HG03342 (cell line): ENCODE measurements around the gene FLNB.
"Not testable (repeated sequence)": the region's sequence is repeated elsewhere in the genome, so short reads cannot be mapped to it uniquely, and the experiment has no call there.

Source experiments
- ATAC-seq: cut with Tn5 transposase; IDR thresholded peaks from one replicate; pipeline ENCODE4 v1.9.1; 2021; ENCODE audit warnings: mild to moderate bottlenecking, moderate library complexity; ENCODE audit not compliant: unreplicated experiment

The FLNB gene

GRCh38 chr3:58048301-58048700, 40.1 kb downstream of the FLNB start:
- ATAC-seq, result no peak

DNA sequence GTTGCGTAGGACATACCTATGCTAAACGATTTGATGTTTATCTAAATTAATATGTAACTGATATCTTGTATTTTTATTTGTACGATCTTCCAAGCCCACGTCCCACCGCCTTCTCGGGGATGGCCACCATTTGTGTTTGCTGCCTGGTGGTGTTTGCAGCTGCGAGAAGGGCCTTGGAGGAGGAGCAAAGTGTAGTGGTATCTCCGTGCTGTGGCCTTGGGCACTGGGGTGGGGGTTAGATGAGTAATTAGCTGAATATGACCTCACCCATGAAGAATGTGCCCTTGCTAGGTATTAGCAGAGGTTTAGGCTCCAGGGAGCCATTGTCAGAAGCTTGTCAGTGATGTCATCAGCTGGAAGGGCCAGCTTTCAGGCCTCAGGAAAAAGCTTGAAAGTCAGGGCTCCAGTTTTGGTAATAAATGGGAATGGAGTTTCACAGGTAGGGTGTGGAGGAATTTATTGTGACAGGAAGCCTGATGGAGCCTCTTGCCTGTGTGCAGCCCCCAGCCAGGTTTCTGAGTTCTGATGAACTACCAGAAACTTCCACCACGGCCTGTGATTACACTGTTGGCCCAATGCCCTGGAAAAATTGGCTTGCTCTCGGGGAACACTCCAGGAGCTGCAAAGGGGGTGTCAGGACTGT, 41.0 kb downstream of the FLNB start:
- no peak for ATAC-seq

DNA sequence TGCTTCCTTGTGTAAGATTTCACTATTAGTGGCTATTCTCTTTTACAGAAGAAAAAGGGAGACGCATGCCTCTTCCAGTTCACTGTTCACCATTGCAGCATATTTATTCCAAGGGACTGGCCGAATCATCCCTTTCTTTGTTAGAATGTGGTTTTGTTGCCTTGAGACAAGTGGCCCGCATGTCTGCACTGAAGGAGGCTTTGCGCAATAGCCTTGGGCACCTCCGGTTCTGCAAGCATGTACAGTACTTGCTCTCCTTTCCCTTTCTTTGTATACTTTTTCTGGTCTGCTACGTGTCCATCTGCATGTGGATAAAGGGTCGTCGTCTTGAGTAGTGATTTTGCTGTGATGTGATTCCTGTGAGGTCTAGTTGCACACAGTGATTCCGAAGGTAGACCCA, 43.0 kb downstream of the FLNB start:
- no peak for ATAC-seq

GRCh38 chr3:58051658-58052261, 43.5 kb downstream of the FLNB start:
- not testable (repeated sequence) for ATAC-seq

DNA sequence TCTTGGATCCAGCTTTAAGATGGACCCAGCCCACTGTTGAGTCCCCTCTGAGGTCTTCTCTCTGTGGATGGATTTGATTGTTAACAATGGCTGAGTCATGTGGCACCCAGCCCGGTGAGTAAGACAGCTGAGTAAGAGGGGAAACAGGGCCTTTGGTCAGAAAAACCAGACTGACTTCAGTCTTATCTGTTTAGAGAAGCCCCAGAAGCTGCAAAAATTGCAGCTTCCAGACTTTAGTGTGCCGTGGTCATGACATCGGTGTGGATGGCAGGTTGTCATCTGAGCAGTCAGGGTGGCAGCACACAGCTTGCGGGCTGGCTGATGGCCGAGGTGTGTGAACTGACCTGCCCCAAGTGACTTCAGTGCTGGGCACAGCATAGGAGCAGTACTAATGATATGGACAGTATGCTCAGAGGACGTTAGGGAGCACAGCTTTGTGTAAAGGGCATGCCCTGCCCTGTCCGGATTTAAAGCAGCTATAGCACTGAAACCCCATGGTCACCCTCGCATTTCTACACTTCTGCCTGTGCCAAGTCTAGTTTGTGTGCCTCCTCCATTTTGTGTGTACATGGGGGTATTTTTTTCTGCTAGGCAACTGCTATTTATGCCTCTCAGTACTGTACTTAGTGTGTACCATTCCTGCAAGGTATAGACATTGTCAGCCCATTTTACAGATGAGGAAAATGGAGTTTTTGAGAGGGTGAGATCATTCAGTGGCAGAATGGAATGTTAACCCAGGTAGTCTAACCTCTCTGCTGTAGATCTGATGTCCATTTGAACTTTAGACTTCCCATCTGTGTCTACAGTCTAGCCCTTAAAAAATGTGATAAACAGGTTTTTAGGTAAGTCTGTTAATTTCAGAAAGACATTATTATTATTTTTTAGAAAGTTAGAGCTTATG, 44.4 kb downstream of the FLNB start:
- no peak for ATAC-seq

DNA sequence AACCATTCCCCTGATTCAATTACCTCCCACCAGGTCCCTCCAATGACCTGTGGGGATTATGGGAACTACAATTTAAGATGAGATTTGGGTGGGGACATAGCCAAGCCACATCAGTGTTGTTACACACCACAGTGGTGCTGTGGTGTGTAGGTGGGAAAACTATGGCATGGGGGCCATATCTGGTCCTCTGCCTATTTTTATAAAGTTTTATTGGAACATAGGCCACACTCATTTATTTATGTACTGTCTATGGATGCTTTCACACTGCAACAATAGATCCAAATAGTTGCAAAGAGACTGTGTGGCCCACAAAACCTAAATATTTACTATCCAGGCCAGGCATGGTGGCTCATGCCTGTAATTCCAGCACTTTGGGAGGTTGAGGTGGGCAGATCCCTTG, 46.4 kb downstream of the FLNB start:
- no peak for ATAC-seq

DNA sequence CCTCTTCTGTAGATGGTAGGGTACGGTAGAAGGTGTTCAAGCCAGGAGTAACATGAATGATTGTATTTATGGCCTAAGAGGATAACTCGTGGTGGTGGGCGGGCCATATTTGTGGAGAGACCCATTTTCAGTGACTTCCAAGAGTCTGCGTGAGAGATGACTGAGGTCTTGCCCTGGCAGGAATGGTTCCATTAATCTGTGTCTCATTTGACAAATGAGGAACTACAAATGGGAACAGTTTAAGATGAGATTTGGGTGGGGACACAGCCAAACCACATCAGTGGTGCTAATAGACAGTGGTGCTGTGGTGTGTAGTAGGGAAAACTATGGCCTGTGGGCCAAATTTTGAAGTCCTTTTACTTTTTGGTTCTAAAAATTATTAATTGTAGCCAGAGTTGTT, 47.1 kb downstream of the FLNB start:
- no peak for ATAC-seq

DNA sequence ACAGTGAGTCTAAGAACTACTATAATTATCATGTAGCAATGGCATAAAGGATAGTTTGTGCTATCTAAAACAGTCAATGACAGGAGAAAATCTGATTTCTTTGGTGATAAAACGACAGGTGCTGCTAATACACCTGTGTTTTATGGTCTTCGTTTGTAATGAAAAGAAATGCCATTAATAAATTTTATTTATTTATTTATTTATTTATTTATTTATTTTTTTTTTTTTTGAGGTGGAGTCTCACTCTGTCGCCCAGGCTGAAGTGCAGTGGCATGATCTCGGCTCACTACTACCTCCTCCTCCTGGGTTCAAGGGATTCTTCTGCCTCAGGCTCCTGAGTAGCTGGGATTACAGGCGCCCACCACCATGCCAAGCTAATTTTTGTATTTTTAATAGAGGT, 47.7 kb downstream of the FLNB start:
- ATAC-seq, result not testable (repeated sequence)

GRCh38 chr3:58058361-58059263, 50.4 kb downstream of the FLNB start:
- no peak for ATAC-seq

DNA sequence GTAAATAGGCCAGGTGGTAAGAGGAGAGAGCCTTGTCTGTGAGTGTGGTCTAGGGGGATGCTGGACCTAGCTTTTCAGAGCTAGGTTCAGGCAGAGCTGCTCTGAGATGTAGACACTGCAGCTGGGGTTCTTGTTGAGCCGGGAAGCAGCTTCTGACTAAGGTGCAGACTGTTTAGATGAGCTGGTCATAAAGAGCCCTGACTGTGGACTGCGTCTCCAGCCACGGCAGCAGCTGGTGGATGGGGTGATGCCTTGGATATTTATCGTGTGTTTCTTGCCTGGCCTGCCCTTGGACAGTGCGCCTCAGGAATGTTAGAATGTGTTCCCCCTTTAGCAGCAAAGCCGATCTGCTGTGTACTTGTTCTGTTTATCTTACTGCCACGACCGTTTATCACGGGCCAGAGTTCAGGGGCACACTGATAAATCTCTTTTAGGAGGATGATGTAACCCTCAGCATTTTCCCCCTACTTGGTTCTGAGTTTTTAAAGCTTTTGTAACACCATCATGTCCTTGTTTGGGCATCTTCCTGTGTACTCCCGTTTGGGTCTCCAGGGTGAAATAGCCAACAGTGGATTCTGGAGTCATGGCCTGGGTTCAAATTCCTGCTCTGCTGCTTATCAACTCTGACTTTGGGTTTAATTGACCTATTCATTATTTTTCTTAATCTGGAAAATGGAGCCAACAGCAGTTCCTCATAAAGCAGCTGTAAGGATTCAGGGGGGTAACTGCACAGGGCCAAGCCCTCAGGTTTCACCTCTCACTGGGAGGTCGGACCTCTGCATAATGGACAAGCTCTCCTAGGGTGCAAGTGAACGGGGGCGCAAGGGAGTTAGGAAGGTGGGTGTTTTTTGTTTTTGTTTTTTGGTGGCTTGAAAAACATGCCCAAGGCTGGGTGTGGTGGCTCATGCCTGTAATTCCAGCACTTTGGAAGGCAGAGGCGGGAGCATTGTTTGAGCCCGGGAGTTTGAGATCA, 51.4 kb downstream of the FLNB start:
- ATAC-seq, result no peak

- ATAC-seq, result no peak
These were observed 54.2 kb downstream of the FLNB start for GRCh38 chr3:58062472-58062871.

DNA sequence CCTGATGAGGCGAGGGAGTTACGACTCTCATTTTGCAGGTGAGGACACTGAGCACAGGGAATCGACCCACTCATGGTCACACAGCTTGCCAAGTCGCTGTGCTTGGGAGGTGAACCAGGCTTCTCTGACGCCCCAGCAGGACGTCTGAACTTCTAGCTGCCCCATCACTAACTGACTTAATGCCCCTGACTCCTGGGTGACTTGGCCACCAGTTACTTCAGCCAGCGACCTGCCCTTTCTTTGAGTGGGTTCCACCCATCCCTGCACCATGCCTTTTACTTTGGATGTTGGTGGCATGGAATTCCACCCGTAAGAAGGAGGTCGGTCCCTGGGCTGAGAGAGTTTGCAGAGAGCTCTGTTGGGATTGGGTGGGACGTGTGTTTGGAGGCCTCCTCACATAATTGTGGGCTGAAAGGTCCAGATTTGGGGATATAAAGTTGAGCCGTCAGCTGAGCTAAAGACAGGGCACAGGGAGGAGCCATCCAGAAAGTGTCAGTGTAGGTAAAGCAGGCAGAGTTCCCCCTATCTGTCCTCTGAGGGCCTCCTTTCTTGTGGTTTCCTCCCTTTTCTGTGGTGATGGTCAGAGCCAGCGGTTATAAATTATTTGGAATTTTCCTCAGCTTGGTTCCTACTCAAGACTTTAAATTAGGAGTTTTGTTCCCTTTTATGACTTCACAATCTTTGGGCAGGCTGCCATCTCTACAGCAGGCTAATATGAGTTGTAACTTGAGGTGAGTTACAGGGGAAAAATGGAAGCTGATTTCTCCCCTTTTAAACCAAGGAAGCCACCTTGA, 55.0 kb downstream of the FLNB start:
- ATAC-seq, result no peak

- no peak for ATAC-seq
These were observed 56.9 kb downstream of the FLNB start for GRCh38 chr3:58064923-58065638.

GRCh38 chr3:58065700-58066167, 57.5 kb downstream of the FLNB start:
- ATAC-seq, result no peak

DNA sequence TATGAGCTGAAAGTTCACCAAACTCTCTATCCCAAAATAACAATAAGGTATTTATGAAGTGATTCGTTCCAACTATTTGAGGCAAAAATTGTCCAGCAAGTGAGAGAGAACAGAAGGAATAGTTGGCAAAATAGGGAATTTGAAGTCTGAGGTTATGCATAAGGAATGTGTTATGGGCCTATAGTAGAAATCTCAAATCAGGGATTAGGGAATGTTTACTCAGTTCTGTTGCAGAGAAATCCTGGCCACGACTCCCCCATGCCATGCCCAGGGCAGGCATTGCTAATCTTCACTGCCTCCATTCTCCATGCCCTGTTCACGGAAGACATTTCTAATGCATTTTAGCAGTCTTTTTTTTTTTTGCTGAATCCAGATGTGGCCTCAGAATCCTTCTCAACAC, 58.6 kb downstream of the FLNB start:
- ATAC-seq, result no peak

- no peak for ATAC-seq
These were observed 60.0 kb downstream of the FLNB start for GRCh38 chr3:58068122-58068809.

- no peak for ATAC-seq
These were observed 63.3 kb downstream of the FLNB start for GRCh38 chr3:58071480-58071971.
